GM19238 (cell line): ENCODE measurements around the gene MOB3B.

Experiments
- DNase-seq: peaks from one replicate; pipeline ENCODE4 v3.0.0; 2011; ENCODE audit warnings: low spot score; ENCODE audit not compliant: insufficient read length

MOB3B gene

DNA sequence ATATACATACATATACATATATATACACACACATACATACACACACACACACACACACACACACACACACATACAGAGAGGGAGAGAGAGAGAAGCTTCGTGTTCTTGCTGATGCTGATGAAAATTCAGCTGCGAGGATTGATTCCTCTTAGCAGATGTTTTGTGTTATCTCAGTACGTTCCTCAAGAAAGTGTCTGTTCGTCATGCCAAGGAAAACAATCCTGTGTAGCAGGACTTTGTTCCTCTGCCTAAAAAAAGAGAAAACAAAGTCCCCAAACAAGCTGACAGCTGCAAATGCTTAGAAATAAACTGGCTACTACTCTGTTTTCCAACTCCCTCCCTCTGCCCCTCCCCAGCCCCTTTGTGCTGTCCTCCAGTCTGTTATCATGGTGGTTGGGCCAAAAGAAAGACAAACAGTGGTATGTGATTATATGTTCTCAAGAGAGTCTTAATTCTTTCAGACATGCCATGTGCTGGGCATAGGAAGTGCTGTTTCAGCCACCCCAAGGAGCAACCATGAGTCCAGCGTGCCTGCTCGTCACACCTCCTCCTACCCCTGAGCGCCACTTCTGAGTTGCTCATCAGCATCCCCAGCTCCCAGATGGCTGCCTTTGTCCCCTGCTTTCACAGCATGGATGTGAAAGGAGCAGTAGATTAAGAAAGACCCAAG is 161.2 kb downstream of the MOB3B start:
- DNase-seq = no peak

- DNase-seq = no peak
Observed at GRCh38 chr9:27367921-27368315, 161.7 kb downstream of the MOB3B start.

- DNase-seq = no peak
Observed at GRCh38 chr9:27367175-27367798, 162.3 kb downstream of the MOB3B start.

GRCh38 chr9:27365707-27366376 is 163.8 kb downstream of the MOB3B start:
- DNase-seq = peak; percentile 21

GRCh38 chr9:27362447-27363210 is 167.0 kb downstream of the MOB3B start:
- no peak for DNase-seq

DNA sequence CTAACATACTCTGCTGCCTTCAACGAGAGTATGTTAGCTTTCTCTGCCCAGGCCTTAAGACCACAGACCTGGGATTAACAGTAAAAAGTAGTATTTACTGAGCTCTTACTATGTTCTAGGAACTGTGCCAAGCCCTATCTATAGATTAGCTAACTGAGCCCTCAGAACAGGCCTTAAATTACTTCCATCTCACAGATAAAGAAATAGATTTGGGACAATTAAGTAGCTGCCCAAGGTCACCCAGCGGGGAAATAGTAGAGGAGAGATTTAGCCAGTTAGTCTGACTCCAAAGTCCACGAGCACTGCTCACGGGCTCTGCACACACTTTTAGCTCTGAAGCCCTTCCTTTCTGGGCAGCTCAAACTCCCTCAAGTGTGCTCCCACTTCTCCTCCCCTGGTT is 168.1 kb downstream of the MOB3B start:
- DNase-seq = no peak

DNA sequence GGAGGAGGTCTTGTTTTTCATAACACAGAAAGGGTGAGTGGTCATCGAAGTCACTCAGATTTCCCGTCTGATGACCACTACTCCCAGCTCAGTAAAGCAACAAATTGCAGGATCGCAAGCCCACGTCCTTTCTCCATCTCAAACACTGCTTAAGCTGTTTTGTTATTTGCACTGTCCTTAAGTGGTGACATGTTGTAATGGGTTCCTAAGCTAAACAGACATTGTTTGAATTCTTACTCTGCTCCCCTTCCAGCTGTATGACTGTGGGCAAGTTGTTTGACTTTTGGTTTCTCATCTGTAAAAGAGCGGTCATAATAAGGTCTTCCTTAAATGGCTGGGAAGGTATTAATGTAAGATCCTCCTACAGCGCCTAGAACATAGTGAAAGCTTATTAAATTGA is 169.9 kb downstream of the MOB3B start:
- DNase-seq = no peak

GRCh38 chr9:27358007-27358406 is 171.6 kb downstream of the MOB3B start:
- DNase-seq = no peak

DNA sequence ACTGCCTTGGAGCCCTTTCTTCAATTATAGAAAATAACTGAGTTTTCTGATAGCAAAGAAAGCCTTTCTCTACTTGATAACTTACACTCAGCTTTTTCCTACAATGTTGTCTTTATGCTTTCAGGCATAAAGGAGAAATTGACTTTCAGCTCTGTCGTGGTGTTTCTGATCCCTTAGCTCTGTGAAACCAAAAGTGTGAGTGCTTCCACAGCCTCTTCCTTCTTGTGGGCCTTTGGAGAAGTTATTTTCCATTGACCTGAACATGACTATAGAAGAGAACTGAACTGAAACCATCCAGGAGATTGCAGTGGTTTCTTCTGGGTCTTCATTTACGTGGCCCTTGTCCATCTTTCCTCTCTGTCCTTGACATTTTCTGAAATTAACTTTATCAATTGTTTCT is 173.2 kb downstream of the MOB3B start:
- DNase-seq = no peak

DNA sequence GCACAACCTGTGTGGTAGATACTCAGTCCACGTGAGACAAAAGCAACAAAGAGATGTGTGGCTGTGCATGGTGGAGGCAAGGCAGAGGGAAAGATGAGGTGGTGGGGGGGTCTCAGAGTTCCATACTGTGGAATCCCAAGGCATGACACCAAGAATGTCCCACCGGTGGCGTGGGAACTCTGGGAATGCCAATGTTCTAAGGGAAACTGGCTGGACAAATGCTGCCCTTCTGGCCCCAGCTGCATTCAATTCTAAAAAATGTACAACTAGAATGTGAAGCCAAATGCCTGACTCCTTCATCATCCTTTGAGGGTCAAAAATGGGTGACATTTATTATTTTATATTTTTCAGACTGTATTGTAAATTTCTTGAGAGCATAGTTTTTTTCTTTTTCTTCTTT is 174.4 kb downstream of the MOB3B start:
- DNase-seq = no peak

DNA sequence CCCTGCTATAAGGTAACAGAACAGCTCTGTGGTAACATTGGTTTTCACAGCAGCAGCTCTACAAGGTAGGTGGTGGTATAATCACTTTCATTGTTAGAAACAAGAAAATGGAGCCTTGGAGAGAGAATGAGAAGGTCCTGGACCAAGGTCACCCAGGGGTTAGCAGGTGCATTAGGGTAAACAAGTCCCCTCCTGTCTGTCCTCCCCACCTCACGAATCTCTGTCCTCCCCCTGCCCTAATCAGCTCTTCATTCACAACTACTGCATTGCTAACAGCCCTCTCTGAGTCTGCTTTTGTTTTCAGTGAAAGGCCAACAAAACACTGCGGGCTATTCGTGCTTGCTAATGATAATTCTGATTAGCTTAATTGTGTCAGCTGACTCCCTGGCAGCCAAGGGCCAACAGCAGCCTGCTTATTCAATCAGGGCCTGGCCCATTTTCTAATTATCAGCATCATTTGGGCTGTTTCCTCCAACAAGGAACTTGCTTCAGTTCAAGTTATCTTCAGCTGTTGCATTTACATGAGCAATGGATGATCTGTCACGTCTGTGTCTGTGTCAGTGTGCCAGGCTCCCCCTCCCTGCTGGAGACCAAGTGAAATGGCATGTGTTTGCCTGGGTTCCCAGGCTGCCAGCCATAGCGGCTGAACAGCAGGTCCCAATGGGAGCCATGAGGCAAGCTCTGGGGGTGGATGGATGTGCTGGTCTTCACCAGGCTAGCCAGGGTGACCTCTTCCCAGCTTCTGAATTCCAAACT is 176.0 kb downstream of the MOB3B start:
- no peak for DNase-seq

GRCh38 chr9:27353166-27353473 is 176.5 kb downstream of the MOB3B start:
- DNase-seq = no peak

DNA sequence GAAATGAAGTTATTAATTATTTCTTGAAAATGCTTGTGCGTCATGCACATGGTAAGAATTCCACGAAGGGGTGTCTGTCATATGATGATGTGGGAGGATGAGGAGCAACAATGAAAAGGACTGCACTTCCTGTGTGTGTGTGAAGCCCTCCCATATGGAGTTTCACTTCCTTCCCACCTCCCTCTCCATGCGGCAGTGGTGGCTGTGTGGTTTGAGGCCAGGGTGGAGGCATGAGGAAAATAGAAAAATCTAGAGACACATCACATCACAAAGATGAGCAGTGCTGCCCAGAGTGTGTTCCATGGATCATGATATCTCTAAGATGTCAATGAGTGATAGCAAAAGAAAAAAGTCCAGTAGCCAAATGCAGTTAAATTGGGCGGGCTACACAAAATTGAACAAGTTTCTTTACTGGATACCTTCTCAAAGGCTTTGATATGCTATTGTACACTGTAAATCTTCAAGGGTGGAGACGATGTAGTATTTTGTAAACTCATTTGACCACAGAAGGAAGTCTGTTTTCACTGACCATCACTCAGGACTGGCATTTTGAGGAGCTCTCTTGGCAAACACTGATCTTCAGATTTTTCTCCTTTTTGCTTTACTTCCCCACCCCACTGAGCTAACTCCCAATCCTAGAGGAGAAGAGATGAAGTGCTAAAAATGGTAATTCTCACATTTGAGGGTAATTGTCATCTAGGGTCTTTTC is 177.0 kb downstream of the MOB3B start:
- DNase-seq = no peak

- no peak for DNase-seq
Observed at GRCh38 chr9:27351438-27351837, 178.2 kb downstream of the MOB3B start.

- DNase-seq = no peak
Observed at GRCh38 chr9:27350382-27350976, 179.1 kb downstream of the MOB3B start.

GRCh38 chr9:27349698-27350080 is 179.9 kb downstream of the MOB3B start:
- no peak for DNase-seq

GRCh38 chr9:27348785-27349697 is 180.6 kb downstream of the MOB3B start:
- DNase-seq = no peak

GRCh38 chr9:27347889-27348288 is 181.7 kb downstream of the MOB3B start:
- DNase-seq = no peak

DNA sequence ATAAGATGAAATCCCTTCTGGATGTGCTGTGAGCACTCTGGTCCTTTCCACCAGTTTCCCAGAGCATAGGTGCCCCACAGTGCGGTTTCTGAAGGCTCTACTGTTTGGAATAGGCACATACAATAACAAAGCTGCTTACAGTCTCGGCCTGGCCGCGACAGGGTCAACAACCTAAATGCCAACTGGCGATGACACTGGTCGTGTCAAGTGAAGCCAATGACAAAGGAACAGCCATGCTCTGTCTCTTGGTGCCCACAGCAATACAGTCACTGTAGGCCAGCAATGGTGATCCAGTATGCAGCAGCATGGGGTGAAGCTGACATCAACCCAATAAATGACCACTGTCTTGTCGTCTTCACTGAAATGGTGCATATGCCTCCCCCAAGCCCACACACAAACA is 184.8 kb downstream of the MOB3B start:
- DNase-seq = no peak
